Natural killer cell treated with Interleukin-12 subunit alpha and Interleukin-12 subunit beta and Interleukin-15 and Interleukin-18, amount 100 ng/mL, for 72 hours (primary cell): ENCODE measurements around the gene INTS11. TPM values are rescaled to one million over a fixed set of nuclear protein-coding genes. Genes with fewer than 3 reads are reported as not detected.

Experiments
- ATAC-seq, 2 donors: fragments of 150-1000 bp; cut with Tn5 transposase in 1 of 2; sonication (Bioruptor Pico), chemical (Tn5 transposase) in 1 of 2; 2 replicates each; pipeline ENCODE4 v1.10.0; 2021
- DNase-seq: peaks from one replicate; pipeline ENCODE4 v3.0.0; 2022; ENCODE audit warnings: low spot score
- H3K27ac Mint-ChIP-seq, 2 donors: 1 replicate in 1 of 2; 2 replicates in 1 of 2; pipeline ENCODE4 v1.8.0; 2022; ENCODE audit warnings: mixed read lengths in 2 of 2, mild to moderate bottlenecking in 1 of 2, moderate library complexity in 1 of 2
- H3K27me3 Mint-ChIP-seq, 2 donors: 1 replicate in 1 of 2; 2 replicates in 1 of 2; pipeline ENCODE4 v1.8.0; 2022; ENCODE audit warnings: mixed read lengths in 2 of 2
- H3K36me3 Mint-ChIP-seq: one replicate; pipeline ENCODE4 v1.8.0; 2022; ENCODE audit warnings: mixed read lengths
- H3K4me1 Mint-ChIP-seq, 2 donors: 1 replicate in 1 of 2; 2 replicates in 1 of 2; pipeline ENCODE4 v1.8.0; 2022; ENCODE audit warnings: low read depth in 2 of 2, mixed read lengths in 2 of 2, mild to moderate bottlenecking in 1 of 2
- H3K4me3 Mint-ChIP-seq: one replicate; pipeline ENCODE4 v1.8.0; 2022; ENCODE audit warnings: mixed read lengths
- H3K9me3 Mint-ChIP-seq: 2 replicates; pipeline ENCODE4 v1.8.0; 2022; ENCODE audit warnings: mixed read lengths
- total RNA-seq, 2 donors: library from RNA; stranded (reverse); gene quantifications; one replicate each; pipeline ENCODE4 v1.2.3, GENCODE V29; 2022

Gene INTS11
- total RNA-seq, 2 donors from 2014 or later: 122 to 204 TPM

DNA sequence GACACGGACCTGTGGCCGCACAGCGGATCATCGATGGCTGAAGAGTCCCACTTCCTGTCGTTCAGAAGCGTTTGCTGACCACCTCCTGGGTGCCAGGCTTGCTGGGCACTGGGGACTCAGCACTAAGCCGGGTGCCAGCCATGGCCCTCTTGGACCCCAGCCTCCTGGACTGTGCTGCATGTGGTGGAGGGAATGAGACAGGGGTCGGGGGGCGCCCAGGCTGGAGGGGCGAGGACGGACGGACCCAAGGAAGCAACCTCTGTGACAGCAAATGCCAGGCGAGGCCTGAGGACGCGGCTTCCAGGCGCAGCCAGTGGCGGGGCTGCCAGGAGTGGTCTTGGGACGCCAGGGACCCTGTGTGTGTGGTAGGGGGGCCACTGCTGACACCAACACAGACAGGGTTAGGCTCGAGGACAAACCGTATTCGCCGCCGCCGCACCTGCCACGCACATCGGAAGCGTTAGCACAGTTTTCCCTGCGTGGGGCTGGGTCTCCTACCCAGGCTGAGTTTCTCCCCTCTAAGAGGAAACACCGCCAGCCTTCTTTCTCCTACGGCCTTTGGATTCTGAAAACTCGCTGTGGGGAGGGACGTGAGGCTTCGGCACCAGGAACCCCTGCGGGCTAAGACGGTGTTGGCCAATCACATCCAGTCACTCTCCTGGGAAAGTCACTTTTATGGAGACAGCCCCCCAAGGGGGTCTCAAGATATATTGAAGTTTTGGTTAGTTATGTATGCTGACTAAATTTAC is 36.9 kb upstream of the INTS11 start:
- ATAC-seq: no peak
- H3K4me1 Mint-ChIP-seq: peaks cover 0 to 2% of the 10 kb centered on the region in 2 donors

DNA sequence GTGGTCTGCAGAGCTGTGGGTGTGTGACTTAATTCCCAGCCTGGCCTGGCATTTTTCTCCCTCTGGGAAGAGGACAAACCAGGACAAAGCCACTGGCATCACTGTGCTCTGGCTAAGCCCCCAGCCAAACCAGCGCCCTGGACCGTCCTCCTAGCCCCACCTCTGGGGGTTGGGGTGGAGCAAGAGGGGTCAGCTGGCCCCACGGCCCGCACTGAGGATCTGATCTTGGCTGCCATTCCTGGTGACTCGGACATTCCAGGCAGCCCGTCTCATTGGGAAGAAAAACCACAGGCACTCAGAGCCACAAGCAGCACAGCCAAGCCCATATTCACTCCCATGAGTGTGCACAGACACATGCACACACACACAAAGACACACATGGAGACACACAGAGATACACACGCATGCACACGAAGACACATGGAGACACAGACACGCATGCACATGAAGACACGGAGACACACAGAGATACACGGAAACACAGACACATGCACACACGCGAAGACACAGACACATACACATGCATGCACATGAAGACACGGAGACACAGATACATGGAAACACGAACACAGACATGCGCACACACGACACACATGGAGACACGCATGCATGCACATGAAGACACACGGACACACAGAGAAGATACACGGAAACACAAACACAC is 36.2 kb upstream of the INTS11 start:
- Mint-ChIP-seq H3K27me3 (peaks cover 8 to 10% of the 10 kb centered on the region in 2 donors), H3K4me3 (no peak overlapping the region), H3K9me3 (no peaks in the 10 kb centered on the region), H3K36me3 (no peaks in the 10 kb centered on the region), H3K4me1 (peaks cover 0 to 2% of the 10 kb centered on the region in 2 donors), H3K27ac (no peak overlapping the region)
- ATAC-seq (no peak), DNase-seq (no peak)

More for the DNA sequence above, 36.9 kb upstream of the INTS11 start:
- no peaks in the 10 kb centered on the region for H3K36me3 Mint-ChIP-seq
- H3K4me3 Mint-ChIP-seq: no peak overlapping the region
- no peak overlapping the region for H3K27ac Mint-ChIP-seq
- no peak for DNase-seq
- no peaks in the 10 kb centered on the region for H3K9me3 Mint-ChIP-seq
- H3K27me3 Mint-ChIP-seq: peaks cover 8 to 10% of the 10 kb centered on the region in 2 donors

DNA sequence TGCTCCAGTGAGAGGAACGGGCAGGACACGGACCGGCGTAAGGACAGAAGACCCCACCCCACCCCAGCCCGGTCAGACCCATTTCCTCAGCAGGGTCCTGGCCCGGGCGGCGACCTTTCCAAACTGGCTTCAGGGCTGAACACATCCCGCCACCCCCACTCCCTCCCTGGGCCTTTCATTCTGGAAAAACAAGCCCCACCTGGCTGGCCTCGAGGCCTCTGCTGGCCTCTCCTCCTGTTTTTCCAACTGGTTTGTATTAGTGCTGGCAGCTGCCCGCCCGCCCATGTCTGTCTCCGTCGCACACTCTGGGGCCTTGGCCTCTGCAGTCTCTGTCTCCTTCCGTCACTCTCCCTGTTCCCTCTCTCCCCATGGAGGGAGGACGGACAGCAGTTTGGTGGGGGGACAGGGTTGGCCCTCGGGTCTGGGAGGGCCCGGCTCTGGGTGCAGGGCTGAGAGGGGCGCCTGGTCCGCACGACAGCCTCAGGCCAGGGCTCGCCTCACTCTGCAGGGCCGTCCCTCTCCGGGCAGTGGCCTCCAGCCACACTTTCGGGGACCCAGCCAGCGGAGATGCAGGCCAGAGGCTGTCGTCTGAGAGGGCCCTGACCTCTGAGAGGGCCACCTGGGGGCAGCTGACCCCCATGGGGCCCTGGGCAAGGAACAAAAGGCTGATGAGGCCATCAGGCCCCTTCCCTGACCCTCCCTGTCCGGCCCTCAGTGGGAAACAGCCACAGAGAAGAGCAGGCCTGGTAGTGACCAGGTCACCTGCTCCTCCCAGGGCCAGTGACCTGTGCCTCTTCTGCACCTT is 35.4 kb upstream of the INTS11 start:
- Mint-ChIP-seq H3K9me3 (no peaks in the 10 kb centered on the region), H3K27me3 (peaks cover 8 to 10% of the 10 kb centered on the region in 2 donors), H3K36me3 (no peaks in the 10 kb centered on the region), H3K4me3 (no peak overlapping the region), H3K27ac (no peak overlapping the region), H3K4me1 (peaks cover 0 to 2% of the 10 kb centered on the region in 2 donors)
- ATAC-seq (no peak), DNase-seq (no peak)

DNA sequence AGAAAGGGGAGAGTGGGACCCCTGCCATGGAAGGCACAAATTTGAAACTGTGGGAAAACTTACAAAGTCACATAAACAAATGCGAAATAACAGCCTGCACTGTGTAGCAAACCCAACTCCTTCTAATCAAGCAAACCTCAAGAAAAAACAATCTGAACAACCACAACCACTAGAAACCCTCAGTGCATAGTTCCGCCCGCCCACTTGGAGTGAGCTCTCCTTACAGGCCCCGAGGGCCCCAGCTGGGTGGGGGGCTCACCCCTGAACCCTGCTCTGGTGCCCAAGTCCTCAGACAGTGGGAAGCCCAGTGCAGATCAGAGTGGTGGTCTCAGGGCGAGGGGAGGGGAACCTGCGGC is 34.8 kb upstream of the INTS11 start:
- Mint-ChIP-seq H3K27me3 (peaks cover 9 to 10% of the 10 kb centered on the region in 2 donors), H3K4me3 (no peak overlapping the region), H3K27ac (no peak overlapping the region), H3K4me1 (peaks cover 0 to 3% of the 10 kb centered on the region in 2 donors), H3K36me3 (no peaks in the 10 kb centered on the region), H3K9me3 (no peaks in the 10 kb centered on the region)
- DNase-seq (no peak), ATAC-seq (no peak)

DNA sequence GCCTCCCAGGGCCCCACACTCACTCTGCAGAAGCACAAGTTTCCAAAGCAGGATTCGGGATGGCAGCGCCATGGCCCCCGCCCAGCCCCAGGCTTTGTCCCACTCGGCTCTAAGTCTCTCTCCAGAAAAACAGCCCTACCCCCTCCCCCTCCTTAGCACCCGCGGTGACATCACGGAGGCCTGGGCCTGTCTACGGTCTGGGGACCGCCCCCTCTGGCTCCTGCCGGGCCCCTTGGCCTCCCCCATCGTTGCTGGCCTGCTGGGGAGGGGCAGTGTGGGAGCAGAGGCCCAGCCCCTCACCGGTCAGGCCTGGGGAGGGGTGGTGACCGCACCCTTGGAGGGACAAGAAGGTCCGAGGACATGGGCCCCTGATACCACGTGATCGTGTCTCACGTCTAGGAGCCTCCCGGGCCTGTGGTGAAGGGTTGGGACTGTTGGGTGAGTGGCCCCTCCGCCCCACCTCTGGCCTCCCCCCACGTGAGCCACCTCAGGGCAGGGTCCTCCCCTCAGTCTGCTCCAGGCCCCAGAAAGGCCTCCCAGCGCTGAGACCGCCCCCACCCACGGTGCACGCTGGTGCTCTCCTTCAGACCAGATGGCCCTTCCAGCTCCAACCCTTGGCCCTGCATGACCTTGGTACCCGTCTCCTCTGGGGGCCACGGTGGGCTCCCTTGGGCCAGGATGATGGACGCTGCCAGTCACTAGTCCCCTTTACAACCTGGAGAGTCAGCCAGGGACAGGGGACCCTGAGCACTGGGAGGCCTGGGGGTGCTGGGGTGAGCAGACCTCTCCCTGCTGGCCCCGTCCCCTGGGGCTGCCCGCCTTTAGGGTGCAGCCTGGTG is 34.2 kb upstream of the INTS11 start, which contains the start of gene MXRA8:
TSS of gene MXRA8 (minus strand) at position 123 of the 839 bp plus-strand sequence. CDS start at position 72, 51 bp downstream.
- Mint-ChIP-seq H3K4me3 (no peak within 1 kb of the TSS), H3K9me3 (no peaks in the 10 kb centered on the region), H3K4me1 (peaks cover 0 to 5% of the 10 kb centered on the region in 2 donors), H3K27ac (no peak within 1 kb of the TSS), H3K36me3 (no peaks in the 10 kb centered on the region), H3K27me3 (peaks cover 10 to 11% of the 10 kb centered on the region in 2 donors)
- DNase-seq: no peak
- peak in 1 of 2 donors; percentile 46 for ATAC-seq

DNA sequence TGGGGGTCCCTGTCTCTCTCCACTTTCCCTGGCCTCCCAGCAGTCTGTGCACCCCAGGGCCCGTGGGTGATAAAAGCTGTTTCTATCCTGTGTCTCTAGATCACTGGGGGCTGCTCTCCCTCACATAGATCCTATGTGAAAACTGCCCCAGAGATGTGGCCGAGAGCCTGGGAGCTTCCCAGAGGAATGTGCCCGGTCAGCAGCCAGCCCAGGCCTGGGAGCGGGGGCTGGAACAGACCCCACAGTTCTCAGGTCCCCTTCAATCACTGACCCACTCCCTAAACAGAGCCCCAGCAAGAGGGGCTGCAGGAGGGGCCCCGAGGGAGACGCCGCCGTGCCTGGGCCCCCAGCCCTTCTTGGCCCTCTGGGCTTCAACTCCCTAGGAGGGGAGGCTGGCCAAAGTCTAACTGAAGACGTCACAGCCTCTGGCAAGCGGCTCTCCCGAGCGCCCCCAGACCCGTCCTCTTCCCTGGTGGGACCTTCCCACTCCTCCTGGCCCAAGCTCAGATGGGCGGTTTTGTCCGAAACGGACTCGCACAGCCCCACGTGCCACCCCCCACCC is 33.5 kb upstream of the INTS11 start:
- no peak overlapping the region for H3K27ac Mint-ChIP-seq
- H3K27me3 Mint-ChIP-seq: peaks cover 10 to 11% of the 10 kb centered on the region in 2 donors
- H3K36me3 Mint-ChIP-seq: no peaks in the 10 kb centered on the region
- no peaks in the 10 kb centered on the region for H3K9me3 Mint-ChIP-seq
- DNase-seq (no peak), ATAC-seq (no peak)
- peaks cover 0 to 5% of the 10 kb centered on the region in 2 donors for H3K4me1 Mint-ChIP-seq
- H3K4me3 Mint-ChIP-seq: no peak overlapping the region

DNA sequence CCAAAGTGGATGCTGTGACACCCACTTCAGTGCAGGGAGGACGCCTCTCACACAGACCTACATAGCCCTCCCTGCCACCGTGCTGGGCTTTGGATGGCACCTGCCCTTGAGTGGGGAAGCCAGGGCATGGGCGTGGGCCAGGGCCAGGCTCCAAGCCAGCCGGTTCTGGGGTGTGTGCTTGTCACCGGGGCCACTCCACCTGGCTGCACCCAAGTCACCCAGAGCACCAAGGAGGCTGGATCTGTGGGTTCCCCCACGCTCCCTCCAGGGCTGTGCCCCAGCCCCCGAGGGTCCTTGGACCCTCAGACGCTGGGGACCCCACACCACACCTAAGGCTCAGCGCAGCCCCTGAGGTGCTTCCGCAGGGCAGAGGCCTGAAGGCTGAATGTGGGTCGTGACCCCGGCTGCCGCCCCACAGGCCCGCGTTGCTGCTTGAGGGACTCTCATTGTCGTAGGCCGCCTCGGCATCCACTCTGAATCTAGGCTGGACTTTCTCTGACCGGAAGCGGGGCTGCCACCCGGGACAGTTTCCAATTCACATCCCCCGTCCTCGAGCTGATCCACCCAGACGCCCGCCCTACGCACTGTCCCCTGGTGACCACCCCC is 32.4 kb upstream of the INTS11 start:
- H3K4me1 Mint-ChIP-seq: peaks cover 0 to 10% of the 10 kb centered on the region in 2 donors
- H3K27me3 Mint-ChIP-seq: peaks cover 10 to 14% of the 10 kb centered on the region in 2 donors
- no peaks in the 10 kb centered on the region for H3K9me3 Mint-ChIP-seq
- no peak overlapping the region for H3K4me3 Mint-ChIP-seq
- no peak for ATAC-seq
- no peaks in the 10 kb centered on the region for H3K36me3 Mint-ChIP-seq
- DNase-seq: no peak
- no peak overlapping the region for H3K27ac Mint-ChIP-seq

DNA sequence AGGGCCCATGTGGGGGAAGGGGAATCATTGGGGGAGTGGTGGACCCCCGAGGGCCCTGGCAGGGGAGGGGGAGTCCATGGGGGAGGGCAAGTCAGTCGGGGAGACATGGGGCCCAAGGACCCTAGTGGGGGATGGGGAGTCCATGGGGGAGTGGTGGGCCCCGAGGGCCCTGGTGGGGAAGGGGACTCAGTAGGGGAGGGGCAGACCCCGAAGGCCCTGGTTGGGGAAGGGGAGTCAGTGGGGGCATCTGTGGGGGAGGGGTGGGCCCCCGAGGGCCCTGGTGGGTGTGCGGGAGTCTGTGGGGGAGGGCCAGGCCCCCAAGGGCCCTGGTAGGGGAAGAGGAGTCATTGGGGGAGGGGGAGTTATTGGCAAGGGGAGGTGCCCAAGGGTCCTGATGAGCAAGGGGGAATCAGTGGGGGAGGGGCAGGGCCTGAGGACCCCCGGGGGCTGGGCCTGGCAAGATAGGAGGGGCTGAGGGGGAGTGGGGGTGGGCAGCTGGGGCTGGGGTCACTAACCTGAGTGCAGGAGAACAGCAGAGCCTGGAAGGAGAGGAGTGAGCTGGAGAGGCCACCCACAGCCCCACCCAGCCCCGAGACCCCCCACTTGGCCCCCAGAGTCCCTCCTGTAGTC is 31.8 kb upstream of the INTS11 start:
- H3K27me3 Mint-ChIP-seq: peaks cover 9 to 14% of the 10 kb centered on the region in 2 donors
- no peaks in the 10 kb centered on the region for H3K36me3 Mint-ChIP-seq
- no peaks in the 10 kb centered on the region for H3K9me3 Mint-ChIP-seq
- no peak overlapping the region for H3K27ac Mint-ChIP-seq
- H3K4me1 Mint-ChIP-seq: peaks cover 0 to 10% of the 10 kb centered on the region in 2 donors
- DNase-seq (no peak), ATAC-seq (no peak)
- no peak overlapping the region for H3K4me3 Mint-ChIP-seq

DNA sequence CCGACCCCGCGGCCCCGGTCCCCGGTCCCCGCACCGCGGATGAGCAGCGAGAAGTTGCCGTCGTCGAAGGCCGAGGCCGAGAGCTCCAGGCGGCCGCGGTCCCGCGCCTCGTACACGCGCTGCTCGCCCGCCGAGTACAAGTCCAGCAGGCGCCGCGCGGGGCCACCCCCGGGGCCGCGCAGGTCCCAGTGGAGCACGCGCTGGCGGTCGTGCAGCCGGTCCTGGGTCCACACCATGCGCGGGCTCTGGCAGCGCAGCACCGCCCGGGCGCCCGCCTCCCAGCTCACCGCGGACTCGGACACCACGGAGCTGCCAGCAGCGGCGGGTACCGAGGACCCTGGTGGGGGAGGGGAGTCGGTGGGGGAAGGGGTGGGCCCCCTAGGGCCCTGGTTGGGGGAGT is 31.0 kb upstream of the INTS11 start:
- ATAC-seq (peak; percentile 29 to 52), DNase-seq (no peak)
- peaks cover 0 to 10% of the 10 kb centered on the region in 2 donors for H3K4me1 Mint-ChIP-seq
- no peaks in the 10 kb centered on the region for H3K9me3 Mint-ChIP-seq
- H3K27me3 Mint-ChIP-seq: peaks cover under 1 to 9% of the 10 kb centered on the region in 2 donors
- H3K36me3 Mint-ChIP-seq: no peaks in the 10 kb centered on the region
- no peak overlapping the region for H3K4me3 Mint-ChIP-seq
- H3K27ac Mint-ChIP-seq: no peak overlapping the region

DNA sequence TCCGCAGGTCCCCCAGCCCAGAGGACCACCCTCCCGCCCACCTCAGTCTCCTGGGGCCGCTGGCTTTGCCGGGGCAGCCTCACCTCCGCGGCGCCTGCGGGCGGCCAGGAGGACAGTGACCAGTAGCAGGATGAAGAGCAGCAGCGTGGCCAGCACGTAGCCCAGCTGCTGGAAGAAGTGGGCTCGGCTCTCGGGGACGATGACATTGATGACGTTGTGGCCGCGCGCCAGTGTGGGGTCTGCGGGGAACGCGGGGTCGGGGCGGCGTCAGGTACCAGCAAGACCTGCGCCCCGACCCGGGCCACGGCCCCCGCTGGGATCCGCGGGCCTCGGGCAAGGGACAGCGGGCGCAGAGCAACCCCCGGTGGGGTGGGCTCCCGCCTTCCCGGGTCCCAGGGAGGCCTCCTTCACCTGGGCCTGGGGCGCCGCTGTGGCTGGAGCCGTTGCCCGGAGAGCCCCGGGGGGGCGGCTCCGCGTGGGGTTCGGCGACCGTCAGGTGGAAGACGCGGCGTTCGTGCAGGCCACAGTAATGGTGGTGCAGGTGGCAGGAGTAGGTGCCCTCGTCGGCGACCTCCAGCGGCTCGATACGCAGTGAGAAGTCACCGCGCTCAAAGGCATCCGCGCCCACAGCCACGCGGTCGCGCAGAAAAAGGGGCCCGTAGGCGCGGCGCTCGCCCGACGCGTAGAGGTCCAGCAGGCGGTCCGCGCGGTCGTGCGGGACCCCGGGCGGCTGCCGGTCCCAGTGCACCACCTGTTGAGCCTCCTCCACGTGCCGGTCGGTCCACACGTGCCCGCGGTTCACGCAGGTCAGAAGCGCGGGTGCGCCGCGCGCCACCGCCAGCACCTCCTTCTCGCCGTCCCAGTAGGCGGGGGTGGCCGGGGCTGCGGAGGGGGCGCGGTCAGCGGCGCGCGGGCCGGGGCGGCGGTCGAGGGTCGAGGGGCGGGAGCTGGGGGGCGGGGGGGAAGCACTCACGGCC is 30.1 kb upstream of the INTS11 start:
- no peak overlapping the region for H3K27ac Mint-ChIP-seq
- H3K36me3 Mint-ChIP-seq: no peaks in the 10 kb centered on the region
- H3K9me3 Mint-ChIP-seq: no peaks in the 10 kb centered on the region
- no peak for ATAC-seq
- DNase-seq: no peak
- H3K4me1 Mint-ChIP-seq: peaks cover 0 to 10% of the 10 kb centered on the region in 2 donors
- H3K27me3 Mint-ChIP-seq: peaks cover 0 to 9% of the 10 kb centered on the region in 2 donors
- H3K4me3 Mint-ChIP-seq: no peak overlapping the region

DNA sequence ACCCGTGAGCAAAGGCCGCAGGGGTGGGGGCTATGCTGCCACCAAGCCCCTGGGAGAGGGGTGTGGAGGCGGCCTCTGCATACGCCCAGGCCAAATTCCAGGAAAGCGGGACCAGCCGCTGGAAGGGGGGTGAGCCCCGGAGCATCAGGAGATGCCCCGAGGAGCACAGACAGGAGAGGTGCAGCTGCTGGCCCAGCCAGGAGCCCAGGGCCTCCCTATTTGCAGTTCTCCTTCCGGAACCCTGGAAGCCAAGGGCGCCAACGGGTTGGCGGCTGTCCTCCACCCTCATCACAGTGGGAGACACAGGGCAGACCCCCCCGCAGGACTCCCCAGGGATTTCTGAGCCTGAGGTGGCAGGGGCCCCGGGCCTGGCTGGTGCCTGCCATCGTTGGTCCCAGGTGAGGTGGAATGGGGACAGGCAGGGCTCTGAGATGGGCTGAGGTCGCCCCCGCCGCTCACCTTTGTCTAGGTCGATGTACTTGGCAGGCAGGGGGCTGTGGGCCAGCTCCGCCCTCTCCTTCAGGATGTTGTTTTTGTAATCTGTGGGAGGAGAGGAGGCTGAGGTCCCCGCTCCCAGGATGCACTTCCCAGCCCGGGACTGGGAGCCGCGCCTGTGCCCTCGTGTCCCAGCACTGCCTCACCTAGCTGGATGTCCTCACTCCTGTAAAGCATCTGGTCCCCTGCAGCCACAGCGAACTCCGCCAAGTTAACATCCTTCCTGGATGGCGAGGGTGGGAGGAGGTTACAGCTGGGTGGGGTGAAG is 29.1 kb upstream of the INTS11 start:
- Mint-ChIP-seq H3K4me3 (no peak overlapping the region), H3K27me3 (peaks cover 0 to 9% of the 10 kb centered on the region in 2 donors), H3K27ac (no peak overlapping the region), H3K36me3 (no peaks in the 10 kb centered on the region), H3K9me3 (no peaks in the 10 kb centered on the region), H3K4me1 (peaks cover 0 to 7% of the 10 kb centered on the region in 2 donors)
- DNase-seq (no peak), ATAC-seq (no peak)
